DND-41 (cell line): ENCODE results near the gene SYNE3.

Experiments
- ATAC-seq: fragments of 200-7000 bp; cut with Tn5 transposase; 3 replicates; pipeline ENCODE4 v1.9.1; 2021; ENCODE audit warnings: low read depth; ENCODE audit not compliant: insufficient read depth
- DNase-seq: peaks from one replicate; pipeline ENCODE4 v3.0.0-alpha.2; 2020
- H2AFZ ChIP-seq: 2 replicates; pipeline ENCODE4 v1.6.0; 2012; ENCODE audit warnings: low read depth, low read length
- H3K27ac ChIP-seq: 2 replicates; pipeline ENCODE4 v1.5.1; 2012; ENCODE audit warnings: low read length, inconsistent platforms
- H3K27me3 ChIP-seq: fragments of 200-600 bp; sonication (generic); 2 replicates; pipeline ENCODE4 v1.6.0; 2012; ENCODE audit warnings: low read length, mild to moderate bottlenecking, inconsistent platforms; ENCODE audit not compliant: insufficient read depth, poor library complexity
- H3K36me3 ChIP-seq: 2 replicates; pipeline ENCODE4 v1.5.1; 2012; ENCODE audit warnings: low read length, inconsistent platforms; ENCODE audit not compliant: insufficient read depth
- H3K4me1 ChIP-seq: 2 replicates; pipeline ENCODE4 v1.5.1; 2012; ENCODE audit warnings: mild to moderate bottlenecking, low read length; ENCODE audit not compliant: insufficient read depth
- H3K4me2 ChIP-seq: 2 replicates; pipeline ENCODE4 v1.6.0; 2012; ENCODE audit warnings: mild to moderate bottlenecking, moderate library complexity, low read length, inconsistent platforms; ENCODE audit not compliant: insufficient read depth
- H3K4me3 ChIP-seq, 2 experiments: fragments of 200-600 bp in 1 of 2; shearing (Covaris generic) in 1 of 2; 2 replicates each; pipeline ENCODE4 v1.5.1; 2012 to 2016; ENCODE audit warnings: inconsistent platforms in 2 of 2, low read length in 2 of 2, mild to moderate bottlenecking in 2 of 2, low read depth in 1 of 2, moderate library complexity in 1 of 2
- H3K79me2 ChIP-seq: 2 replicates; pipeline ENCODE4 v1.6.0; 2012; ENCODE audit warnings: low read length, inconsistent platforms; ENCODE audit not compliant: insufficient read depth
- H3K9ac ChIP-seq: 2 replicates; pipeline ENCODE4 v1.6.0; 2012; ENCODE audit warnings: low read depth, mild to moderate bottlenecking, inconsistent platforms, low read length, moderate library complexity
- H3K9me3 ChIP-seq: 2 replicates; pipeline ENCODE4 v1.5.1; 2012; ENCODE audit warnings: low read length, moderate library complexity, mild to moderate bottlenecking, inconsistent platforms; ENCODE audit not compliant: insufficient read depth, severe bottlenecking
- H4K20me1 ChIP-seq: 2 replicates; pipeline ENCODE4 v1.6.0; 2012; ENCODE audit warnings: low read length; ENCODE audit not compliant: insufficient read depth
- EZH2 ChIP-seq: IDR thresholded peaks from 3 replicates; pipeline ENCODE4 v1.6.1; 2012; ENCODE audit warnings: borderline replicate concordance, low read depth, mild to moderate bottlenecking, moderate library complexity, low read length, inconsistent platforms; ENCODE audit not compliant: severe bottlenecking
- TF ChIP-seq, protein P1 (sequence below): IDR thresholded peaks from 2 replicates; pipeline ENCODE4 v1.5.1; 2012; ENCODE audit warnings: borderline replicate concordance, low read length, moderate library complexity, mild to moderate bottlenecking; ENCODE audit not compliant: poor library complexity, severe bottlenecking; ENCODE audit errors: extremely low read depth

Gene SYNE3

DNA sequence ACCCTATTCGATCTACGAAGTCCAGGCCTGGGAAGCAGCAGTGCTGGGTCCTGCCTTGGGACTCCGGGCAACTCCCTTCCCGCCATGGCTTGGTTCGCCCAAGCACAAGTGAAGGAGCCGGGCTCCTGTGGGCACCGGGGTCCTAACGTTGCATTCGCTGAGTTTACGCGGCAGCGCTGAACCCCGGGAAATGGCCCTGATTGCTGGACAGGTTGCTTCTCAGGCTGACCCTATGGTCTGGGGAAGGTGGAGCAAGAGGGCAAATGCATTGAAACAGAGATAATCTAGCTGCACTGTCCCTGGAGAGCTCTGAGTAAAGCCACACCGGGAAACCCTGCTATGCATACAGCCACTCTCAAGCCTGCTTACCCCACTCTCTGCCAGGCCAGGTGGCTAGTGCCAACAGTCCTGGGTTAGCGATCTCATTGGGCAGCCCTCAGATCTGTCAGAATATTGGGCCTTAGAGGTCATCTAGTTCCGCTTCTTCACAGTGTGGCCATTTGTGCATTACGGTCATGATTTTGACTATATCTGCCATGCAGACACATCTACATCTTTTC, 11.3 kb downstream of the SYNE3 start:
- no peak for ATAC-seq

DNA sequence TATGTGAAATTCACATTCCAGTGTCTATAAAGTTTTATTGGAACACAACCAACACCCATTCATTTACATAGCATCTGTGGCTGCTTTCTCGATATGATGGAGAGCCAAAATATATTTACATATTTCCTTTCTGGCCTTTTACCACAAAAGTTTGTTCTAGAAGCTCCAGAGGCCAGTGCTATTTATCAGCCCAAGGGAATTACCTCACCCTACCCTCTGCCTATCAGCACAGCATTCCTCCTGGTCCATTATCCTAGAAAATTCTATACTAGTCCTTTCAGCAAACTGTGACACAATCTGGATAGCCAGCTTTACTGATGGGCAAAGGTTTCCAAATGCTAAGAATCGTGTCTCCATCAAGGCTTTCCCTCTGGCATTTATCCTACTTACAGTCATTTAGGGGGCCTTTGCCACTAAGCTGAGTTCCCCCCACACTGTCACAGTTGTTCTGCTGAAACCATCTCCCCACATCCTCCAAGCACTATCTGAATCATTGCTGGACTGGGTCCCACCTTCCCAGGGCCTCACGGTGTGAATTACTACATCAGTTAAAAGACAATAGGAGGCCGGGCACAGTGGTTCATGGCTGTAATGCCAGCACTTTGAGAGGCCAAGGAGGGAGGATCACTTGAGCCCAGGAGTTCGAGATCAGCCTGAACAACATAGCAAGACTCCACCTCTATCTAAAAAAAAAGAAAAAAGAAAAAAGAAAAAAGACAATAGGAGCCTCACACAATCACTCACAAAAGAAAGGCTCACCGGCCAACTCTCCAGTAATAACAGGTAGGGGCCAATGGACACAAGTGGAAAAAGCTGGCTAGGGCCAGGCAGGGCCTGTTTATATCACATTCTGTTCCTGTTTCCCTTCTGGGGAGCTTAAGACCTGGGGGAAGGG, 12.1 kb downstream of the SYNE3 start:
- DNase-seq = no peak

More for the DNA sequence above, 11.3 kb downstream of the SYNE3 start:
- no peaks in the 10 kb centered on the region for H3K9me3 ChIP-seq
- no peak for DNase-seq
- no peaks in the 10 kb centered on the region for H3K79me2 ChIP-seq
- no peak overlapping the region for H3K27ac ChIP-seq
- no peaks in the 10 kb centered on the region for H3K36me3 ChIP-seq
- TF ChIP-seq, protein P1, sequence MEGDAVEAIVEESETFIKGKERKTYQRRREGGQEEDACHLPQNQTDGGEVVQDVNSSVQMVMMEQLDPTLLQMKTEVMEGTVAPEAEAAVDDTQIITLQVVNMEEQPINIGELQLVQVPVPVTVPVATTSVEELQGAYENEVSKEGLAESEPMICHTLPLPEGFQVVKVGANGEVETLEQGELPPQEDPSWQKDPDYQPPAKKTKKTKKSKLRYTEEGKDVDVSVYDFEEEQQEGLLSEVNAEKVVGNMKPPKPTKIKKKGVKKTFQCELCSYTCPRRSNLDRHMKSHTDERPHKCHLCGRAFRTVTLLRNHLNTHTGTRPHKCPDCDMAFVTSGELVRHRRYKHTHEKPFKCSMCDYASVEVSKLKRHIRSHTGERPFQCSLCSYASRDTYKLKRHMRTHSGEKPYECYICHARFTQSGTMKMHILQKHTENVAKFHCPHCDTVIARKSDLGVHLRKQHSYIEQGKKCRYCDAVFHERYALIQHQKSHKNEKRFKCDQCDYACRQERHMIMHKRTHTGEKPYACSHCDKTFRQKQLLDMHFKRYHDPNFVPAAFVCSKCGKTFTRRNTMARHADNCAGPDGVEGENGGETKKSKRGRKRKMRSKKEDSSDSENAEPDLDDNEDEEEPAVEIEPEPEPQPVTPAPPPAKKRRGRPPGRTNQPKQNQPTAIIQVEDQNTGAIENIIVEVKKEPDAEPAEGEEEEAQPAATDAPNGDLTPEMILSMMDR = no peak
- no peak for TF ChIP-seq EZH2
- no peak overlapping the region for H3K9ac ChIP-seq
- no peaks in the 10 kb centered on the region for H3K4me1 ChIP-seq
- H3K27me3 ChIP-seq = no peaks in the 10 kb centered on the region
- H4K20me1 ChIP-seq = no peaks in the 10 kb centered on the region
- H3K4me2 ChIP-seq = no peak overlapping the region
- H3K4me3 ChIP-seq = no peak overlapping the region
- H2AFZ ChIP-seq = no peak overlapping the region

DNA sequence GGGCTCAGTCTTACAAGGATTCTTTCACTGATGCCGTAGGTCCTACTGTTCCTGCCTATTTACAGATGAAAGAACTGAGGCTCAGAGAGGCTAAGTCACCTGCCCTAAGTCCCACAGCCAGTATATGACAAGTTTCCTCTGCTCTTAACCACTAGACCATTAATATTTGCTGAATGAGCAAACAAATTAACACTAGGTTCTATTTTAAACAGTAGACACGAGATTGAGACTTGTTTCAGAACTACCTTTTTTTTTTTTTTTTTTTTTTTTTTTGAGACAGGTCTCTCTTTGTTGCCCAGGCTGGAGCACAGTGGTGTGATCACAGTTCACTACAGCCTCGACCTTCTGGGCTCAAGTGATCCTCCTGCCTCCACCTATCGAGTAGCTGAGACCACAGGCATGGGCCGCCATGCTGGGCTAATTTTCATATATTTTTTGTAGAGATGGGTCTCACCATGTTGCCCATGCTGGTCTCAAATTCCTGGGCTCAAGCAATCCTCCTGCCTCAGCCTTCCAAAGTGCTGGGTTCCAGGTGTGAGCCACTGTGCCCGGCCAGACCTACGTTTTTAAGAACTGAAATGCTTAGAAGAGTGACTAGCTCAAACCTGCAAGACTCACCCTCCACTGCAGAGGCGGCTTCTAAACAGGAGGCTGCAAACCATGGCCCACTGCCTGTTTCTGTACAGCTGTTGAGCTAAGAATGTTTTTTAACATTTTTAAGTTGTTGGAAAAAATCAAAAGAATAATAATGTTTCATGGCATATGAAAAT, 12.9 kb downstream of the SYNE3 start:
- no peaks in the 10 kb centered on the region for H4K20me1 ChIP-seq
- DNase-seq = no peak
- TF ChIP-seq, protein P1 = no peak
- TF ChIP-seq EZH2 = no peak
- no peak overlapping the region for H3K4me2 ChIP-seq
- ATAC-seq = no peak
- no peaks in the 10 kb centered on the region for H3K9me3 ChIP-seq
- H3K4me1 ChIP-seq = no peaks in the 10 kb centered on the region
- peaks cover 7% of the 10 kb centered on the region for H3K27me3 ChIP-seq
- no peaks in the 10 kb centered on the region for H3K79me2 ChIP-seq
- H3K27ac ChIP-seq = no peak overlapping the region
- H3K4me3 ChIP-seq = no peak overlapping the region
- no peak overlapping the region for H3K9ac ChIP-seq
- no peaks in the 10 kb centered on the region for H3K36me3 ChIP-seq
- no peak overlapping the region for H2AFZ ChIP-seq

More for the DNA sequence above, 12.1 kb downstream of the SYNE3 start:
- H3K4me1 ChIP-seq = no peaks in the 10 kb centered on the region
- no peak for ATAC-seq
- no peaks in the 10 kb centered on the region for H3K36me3 ChIP-seq
- H3K27me3 ChIP-seq = peaks cover 2% of the 10 kb centered on the region
- no peaks in the 10 kb centered on the region for H4K20me1 ChIP-seq
- H3K9ac ChIP-seq = no peak overlapping the region
- H3K4me3 ChIP-seq = no peak overlapping the region
- no peak overlapping the region for H3K27ac ChIP-seq
- no peak overlapping the region for H3K4me2 ChIP-seq
- no peak for TF ChIP-seq EZH2
- TF ChIP-seq, protein P1 = no peak
- no peak overlapping the region for H2AFZ ChIP-seq
- H3K79me2 ChIP-seq = no peaks in the 10 kb centered on the region
- no peaks in the 10 kb centered on the region for H3K9me3 ChIP-seq
